WTC11 (cell line): ENCODE results near the gene PPP4R2.

Source experiments
- JAZF1 ChIP-seq: fragments of 250-450 bp; sonication (Bioruptor Pico); IDR thresholded peaks from 2 replicates; pipeline ENCODE4 v1.9.0; 2021; ENCODE audit warnings: moderate library complexity, mild to moderate bottlenecking, inconsistent platforms
- MYBL2 ChIP-seq: sonication (generic); formaldehyde crosslinking; IDR thresholded peaks from 2 replicates; pipeline ENCODE4 v1.8.1; 2023; ENCODE audit warnings: mild to moderate bottlenecking, moderate library complexity, missing genetic modification reagents
- TF ChIP-seq, protein P1 (sequence below): sonication (generic); formaldehyde crosslinking; IDR thresholded peaks from 2 replicates; pipeline ENCODE4 v1.8.1; 2022; ENCODE audit warnings: missing genetic modification reagents, borderline replicate concordance
- TF ChIP-seq, protein P2 (sequence below): fragments of 200-600 bp; IDR thresholded peaks from 2 replicates; pipeline ENCODE4 v1.8.0; 2022; ENCODE audit warnings: antibody characterized with exemption
- TF ChIP-seq, protein P3 (sequence below): sonication (generic); formaldehyde crosslinking; conservative IDR thresholded peaks from 2 replicates; pipeline ENCODE4 v1.8.1; 2022; ENCODE audit warnings: mild to moderate bottlenecking, missing genetic modification reagents

DNA sequence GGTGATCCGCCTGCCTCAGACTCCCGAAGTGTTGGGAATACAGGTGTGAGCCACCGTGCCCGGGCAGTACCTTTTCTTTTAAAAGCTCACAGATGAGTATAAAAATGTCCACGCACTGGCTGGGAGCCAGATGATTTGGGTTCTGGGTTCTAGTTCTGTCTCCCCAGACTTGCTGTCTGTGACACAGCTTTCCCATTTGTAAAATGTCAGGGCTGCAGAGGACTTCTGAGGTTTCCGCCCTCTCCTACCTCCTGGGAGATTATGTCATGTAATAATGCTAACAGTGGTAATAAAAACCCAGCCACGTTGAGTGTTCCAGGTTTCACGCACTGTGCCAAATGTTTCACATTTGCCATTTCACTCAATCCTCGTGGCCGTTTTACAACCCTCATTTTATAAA, 1.3 kb upstream of the PPP4R2 start:
- TF ChIP-seq, protein P1, sequence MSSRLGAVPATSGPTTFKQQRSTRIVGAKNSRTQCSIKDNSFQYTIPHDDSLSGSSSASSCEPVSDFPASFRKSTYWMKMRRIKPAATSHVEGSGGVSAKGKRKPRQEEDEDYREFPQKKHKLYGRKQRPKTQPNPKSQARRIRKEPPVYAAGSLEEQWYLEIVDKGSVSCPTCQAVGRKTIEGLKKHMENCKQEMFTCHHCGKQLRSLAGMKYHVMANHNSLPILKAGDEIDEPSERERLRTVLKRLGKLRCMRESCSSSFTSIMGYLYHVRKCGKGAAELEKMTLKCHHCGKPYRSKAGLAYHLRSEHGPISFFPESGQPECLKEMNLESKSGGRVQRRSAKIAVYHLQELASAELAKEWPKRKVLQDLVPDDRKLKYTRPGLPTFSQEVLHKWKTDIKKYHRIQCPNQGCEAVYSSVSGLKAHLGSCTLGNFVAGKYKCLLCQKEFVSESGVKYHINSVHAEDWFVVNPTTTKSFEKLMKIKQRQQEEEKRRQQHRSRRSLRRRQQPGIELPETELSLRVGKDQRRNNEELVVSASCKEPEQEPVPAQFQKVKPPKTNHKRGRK (CRISPR knock-in tag) = no peak
- TF ChIP-seq, protein P2, sequence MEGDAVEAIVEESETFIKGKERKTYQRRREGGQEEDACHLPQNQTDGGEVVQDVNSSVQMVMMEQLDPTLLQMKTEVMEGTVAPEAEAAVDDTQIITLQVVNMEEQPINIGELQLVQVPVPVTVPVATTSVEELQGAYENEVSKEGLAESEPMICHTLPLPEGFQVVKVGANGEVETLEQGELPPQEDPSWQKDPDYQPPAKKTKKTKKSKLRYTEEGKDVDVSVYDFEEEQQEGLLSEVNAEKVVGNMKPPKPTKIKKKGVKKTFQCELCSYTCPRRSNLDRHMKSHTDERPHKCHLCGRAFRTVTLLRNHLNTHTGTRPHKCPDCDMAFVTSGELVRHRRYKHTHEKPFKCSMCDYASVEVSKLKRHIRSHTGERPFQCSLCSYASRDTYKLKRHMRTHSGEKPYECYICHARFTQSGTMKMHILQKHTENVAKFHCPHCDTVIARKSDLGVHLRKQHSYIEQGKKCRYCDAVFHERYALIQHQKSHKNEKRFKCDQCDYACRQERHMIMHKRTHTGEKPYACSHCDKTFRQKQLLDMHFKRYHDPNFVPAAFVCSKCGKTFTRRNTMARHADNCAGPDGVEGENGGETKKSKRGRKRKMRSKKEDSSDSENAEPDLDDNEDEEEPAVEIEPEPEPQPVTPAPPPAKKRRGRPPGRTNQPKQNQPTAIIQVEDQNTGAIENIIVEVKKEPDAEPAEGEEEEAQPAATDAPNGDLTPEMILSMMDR = no peak
- TF ChIP-seq JAZF1 (CRISPR knock-in tag) = no peak
- TF ChIP-seq, protein P3, sequence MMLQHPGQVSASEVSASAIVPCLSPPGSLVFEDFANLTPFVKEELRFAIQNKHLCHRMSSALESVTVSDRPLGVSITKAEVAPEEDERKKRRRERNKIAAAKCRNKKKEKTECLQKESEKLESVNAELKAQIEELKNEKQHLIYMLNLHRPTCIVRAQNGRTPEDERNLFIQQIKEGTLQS (CRISPR knock-in tag) = no peak
- no peak for TF ChIP-seq MYBL2 (CRISPR knock-in tag)
